H9 (cell line): ENCODE measurements around the gene GGT6. TPM values are rescaled to one million over a fixed set of nuclear protein-coding genes. Genes with fewer than 3 reads are reported as not detected.

Source experiments
- DNase-seq: peaks from one replicate; pipeline ENCODE4 v3.0.0-alpha.2; 2017
- H2AFZ ChIP-seq: one replicate; pipeline ENCODE4 v1.6.1; 2013; ENCODE audit warnings: mild to moderate bottlenecking, low read length, control low read depth, moderate library complexity
- H2AK5ac ChIP-seq: 2 replicates; pipeline ENCODE4 v1.6.1; 2013; ENCODE audit warnings: low read length, control low read depth, mixed read lengths; ENCODE audit not compliant: insufficient read length
- H2BK120ac ChIP-seq: one replicate; pipeline ENCODE4 v1.6.1; 2013; ENCODE audit warnings: low read depth, mild to moderate bottlenecking, low read length, control low read depth, inconsistent platforms; ENCODE audit not compliant: poor library complexity, severe bottlenecking
- H2BK12ac ChIP-seq: 2 replicates; pipeline ENCODE4 v1.6.1; 2013; ENCODE audit warnings: low read length, control low read depth, mixed read lengths, low read depth; ENCODE audit not compliant: insufficient read length
- H2BK15ac ChIP-seq: 2 replicates; pipeline ENCODE4 v1.6.1; 2013; ENCODE audit warnings: low read depth, low read length, control low read depth
- H2BK20ac ChIP-seq: one replicate; pipeline ENCODE4 v1.6.1; 2013; ENCODE audit warnings: low read depth, mild to moderate bottlenecking, low read length, control low read depth, inconsistent platforms; ENCODE audit not compliant: poor library complexity, severe bottlenecking
- H2BK5ac ChIP-seq: 2 replicates; pipeline ENCODE4 v1.6.1; 2013; ENCODE audit warnings: low read length, control low read depth, mixed read lengths; ENCODE audit not compliant: insufficient read length
- H3K14ac ChIP-seq: 2 replicates; pipeline ENCODE4 v1.6.1; 2013; ENCODE audit warnings: low read length, control low read depth; ENCODE audit not compliant: insufficient read depth
- H3K18ac ChIP-seq: 2 replicates; pipeline ENCODE4 v1.6.1; 2013; ENCODE audit warnings: low read depth, mild to moderate bottlenecking, mixed read lengths, low read length, control low read depth; ENCODE audit not compliant: insufficient read length
- H3K23ac ChIP-seq: 2 replicates; pipeline ENCODE4 v1.6.1; 2013; ENCODE audit warnings: low read length, control low read depth, mixed read lengths, low read depth; ENCODE audit not compliant: insufficient read length
- H3K23me2 ChIP-seq: 2 replicates; pipeline ENCODE4 v1.6.1; 2013; ENCODE audit warnings: low read depth, mild to moderate bottlenecking, mixed read lengths, low read length, control low read depth; ENCODE audit not compliant: insufficient read length, poor library complexity, severe bottlenecking
- H3K27ac ChIP-seq: 2 replicates; pipeline ENCODE4 v1.5.1; 2013; ENCODE audit warnings: low read length, control low read depth, mixed read lengths, low read depth; ENCODE audit not compliant: insufficient read length
- H3K27me3 ChIP-seq: 2 replicates; pipeline ENCODE4 v1.6.1; 2013; ENCODE audit warnings: low read length, control low read depth, inconsistent platforms; ENCODE audit not compliant: insufficient read depth
- H3K4ac ChIP-seq: 2 replicates; pipeline ENCODE4 v1.6.1; 2013; ENCODE audit warnings: low read depth, mild to moderate bottlenecking, control low read depth, inconsistent platforms, low read length, moderate library complexity
- H3K4me1 ChIP-seq: 2 replicates; pipeline ENCODE4 v1.6.1; 2013; ENCODE audit warnings: low read length, control low read depth, inconsistent platforms; ENCODE audit not compliant: insufficient read depth
- H3K4me2 ChIP-seq: 2 replicates; pipeline ENCODE4 v1.6.1; 2013; ENCODE audit warnings: low read length, control low read depth, mixed read lengths; ENCODE audit not compliant: insufficient read length, insufficient read depth
- H3K56ac ChIP-seq: 2 replicates; pipeline ENCODE4 v1.6.1; 2013; ENCODE audit warnings: low read depth, mild to moderate bottlenecking, mixed read lengths, low read length, control low read depth; ENCODE audit not compliant: insufficient read length
- H3K79me1 ChIP-seq: 2 replicates; pipeline ENCODE4 v1.6.1; 2013; ENCODE audit warnings: low read depth, mild to moderate bottlenecking, moderate library complexity, low read length, control low read depth, inconsistent platforms; ENCODE audit not compliant: insufficient read depth, poor library complexity, severe bottlenecking
- H3K79me2 ChIP-seq: 2 replicates; pipeline ENCODE4 v1.6.1; 2013; ENCODE audit warnings: low read length, control low read depth, inconsistent platforms; ENCODE audit not compliant: insufficient read depth
- H3K9ac ChIP-seq: 2 replicates; pipeline ENCODE4 v1.6.1; 2013; ENCODE audit warnings: low read length, control low read depth, mixed read lengths; ENCODE audit not compliant: insufficient read length; ENCODE audit errors: extremely low read depth
- H3K9me3 ChIP-seq: one replicate; pipeline ENCODE4 v1.6.1; 2013; ENCODE audit warnings: low read depth, low read length, inconsistent platforms; ENCODE audit not compliant: control insufficient read depth
- H3T11ph ChIP-seq: one replicate; pipeline ENCODE4 v1.6.1; 2013; ENCODE audit warnings: mild to moderate bottlenecking, low read length, control low read depth, inconsistent platforms
- H4K20me1 ChIP-seq: one replicate; pipeline ENCODE4 v1.6.1; 2013; ENCODE audit not compliant: control insufficient read depth, insufficient read length, insufficient read depth
- H4K5ac ChIP-seq: 2 replicates; pipeline ENCODE4 v1.6.1; 2013; ENCODE audit warnings: low read depth, mild to moderate bottlenecking, mixed read lengths, low read length, control low read depth; ENCODE audit not compliant: insufficient read length
- H4K8ac ChIP-seq: replicated peaks from 2 replicates; pipeline ENCODE4 v1.6.1; 2013; ENCODE audit warnings: low read length, control low read depth, mixed read lengths, low read depth; ENCODE audit not compliant: insufficient read length
- H4K91ac ChIP-seq: 2 replicates; pipeline ENCODE4 v1.6.1; 2013; ENCODE audit warnings: low read depth, mild to moderate bottlenecking, moderate library complexity, mixed read lengths, low read length, control low read depth; ENCODE audit not compliant: insufficient read length
- H3K27ac Mint-ChIP-seq, 3 experiments: 2 replicates in 2 of 3; 3 replicates in 1 of 3; pipeline ENCODE4 v1.8.0; 2020 to 2021; ENCODE audit warnings: mixed read lengths in 3 of 3, mild to moderate bottlenecking in 1 of 3, moderate library complexity in 1 of 3
- H3K27me3 Mint-ChIP-seq: 2 replicates; pipeline ENCODE4 v1.8.0; 2021; ENCODE audit warnings: low read depth, mild to moderate bottlenecking, moderate library complexity, mixed read lengths
- H3K36me3 Mint-ChIP-seq, 3 experiments: 2 replicates in 2 of 3; 3 replicates in 1 of 3; pipeline ENCODE4 v1.8.0; 2020 to 2021; ENCODE audit warnings: low read depth in 3 of 3, mixed read lengths in 3 of 3; ENCODE audit not compliant: insufficient read depth in 1 of 3
- H3K4me1 Mint-ChIP-seq, 2 experiments: 2 replicates each; pipeline ENCODE4 v1.8.0; 2020; ENCODE audit warnings: mixed read lengths in 2 of 2
- H3K4me3 Mint-ChIP-seq, 2 experiments: 2 replicates in 1 of 2; 3 replicates in 1 of 2; pipeline ENCODE4 v1.8.0; 2020 to 2021; ENCODE audit warnings: mild to moderate bottlenecking in 2 of 2, mixed read lengths in 2 of 2, moderate library complexity in 1 of 2
- H3K9me3 Mint-ChIP-seq, 2 experiments: 2 replicates in 1 of 2; 3 replicates in 1 of 2; pipeline ENCODE4 v1.8.0; 2020; ENCODE audit warnings: mild to moderate bottlenecking in 2 of 2, mixed read lengths in 2 of 2, moderate library complexity in 1 of 2
- WGBS: extraction: QIAGEN DNeasy Blood & Tissue Kit; methylation state at CpG from one replicate; pipeline ENCODE4 v1.1.7; 2013; ENCODE audit warnings: missing lambda C conversion rate, low lambda C conversion rate, mixed read lengths; ENCODE audit not compliant: insufficient read length; ENCODE audit errors: extremely low coverage; 5-methylcytosine and 5-hydroxymethylcytosine counted together
- total RNA-seq: library from RNA; stranded (reverse); gene quantifications from 2 replicates; pipeline ENCODE4 v1.2.1, GENCODE V29; 2021
- TF ChIP-seq, protein P1 (sequence below): fragments of 200-600 bp; sonication (generic); conservative IDR thresholded peaks from 3 replicates; pipeline ENCODE4 v1.8.0; 2021; ENCODE audit warnings: antibody characterized with exemption, mild to moderate bottlenecking

GGT6 gene
- total RNA-seq, 1 experiment from 2014 or later: 0.17 TPM

DNA sequence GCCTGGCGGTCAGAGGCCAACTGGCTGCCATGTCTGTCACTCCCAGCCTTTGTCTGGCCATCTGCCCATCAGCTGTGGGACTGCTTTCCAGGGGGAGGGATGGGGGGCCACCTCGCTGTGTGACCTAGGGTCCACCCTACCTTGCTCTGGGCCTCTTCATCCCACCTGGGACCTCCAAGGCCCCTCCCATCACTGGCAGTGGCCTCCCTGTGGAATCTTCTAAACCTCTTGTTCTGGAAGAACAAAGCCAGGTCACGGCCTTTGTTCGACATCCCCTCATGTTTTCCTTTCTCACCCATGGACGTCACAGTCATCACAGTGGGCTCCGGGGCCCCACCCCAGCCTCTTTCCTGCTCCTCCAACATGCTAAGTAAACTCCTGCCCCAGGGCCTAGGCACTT lies 37.7 kb downstream of the GGT6 start:
- no peak for DNase-seq
- H3K27me3 ChIP-seq: peaks cover 3% of the 10 kb centered on the region
- Mint-ChIP-seq H3K4me1 (peaks cover 10 to 22% of the 10 kb centered on the region in 2 experiments), H3K27ac (peak overlapping the region in 1 of 3 experiments; percentile 20; a peak in 1 of 7 replicates), H3K4me3 (no peak overlapping the region), H3K36me3 (no peaks in the 10 kb centered on the region), H3K27me3 (peaks cover 82% of the 10 kb centered on the region), H3K9me3 (no peaks in the 10 kb centered on the region; a peak in 1 of 5 replicates)
- no peak overlapping the region for H3K56ac ChIP-seq
- no peak overlapping the region for H3K23ac ChIP-seq
- no peaks in the 10 kb centered on the region for H3K4me1 ChIP-seq
- H3K9me3 ChIP-seq: no peaks in the 10 kb centered on the region
- H3K4ac ChIP-seq: no peak overlapping the region; the same call in 1 of the 2 replicates
- no CpG with 5 or more reads among the region's 6 CpGs for WGBS
- H3T11ph ChIP-seq: no peak overlapping the region
- H3K18ac ChIP-seq: peak overlapping the region; percentile 50
- no peak overlapping the region for H2BK5ac ChIP-seq
- no peak overlapping the region for H3K27ac ChIP-seq
- H2BK120ac ChIP-seq: no peak overlapping the region
- H4K91ac ChIP-seq: no peak overlapping the region
- H4K5ac ChIP-seq: no peak overlapping the region
- no peak overlapping the region for H4K8ac ChIP-seq
- H4K20me1 ChIP-seq: no peaks in the 10 kb centered on the region
- H2AFZ ChIP-seq: no peak overlapping the region
- H2AK5ac ChIP-seq: no peak overlapping the region
- H2BK12ac ChIP-seq: no peak overlapping the region
- H3K4me2 ChIP-seq: no peak overlapping the region
- H2BK15ac ChIP-seq: no peak overlapping the region
- H3K79me1 ChIP-seq: no peaks in the 10 kb centered on the region
- H3K9ac ChIP-seq: no peak overlapping the region
- no peaks in the 10 kb centered on the region for H3K79me2 ChIP-seq
- H3K23me2 ChIP-seq: no peaks in the 10 kb centered on the region
- no peak overlapping the region for H2BK20ac ChIP-seq
- TF ChIP-seq, protein P1, sequence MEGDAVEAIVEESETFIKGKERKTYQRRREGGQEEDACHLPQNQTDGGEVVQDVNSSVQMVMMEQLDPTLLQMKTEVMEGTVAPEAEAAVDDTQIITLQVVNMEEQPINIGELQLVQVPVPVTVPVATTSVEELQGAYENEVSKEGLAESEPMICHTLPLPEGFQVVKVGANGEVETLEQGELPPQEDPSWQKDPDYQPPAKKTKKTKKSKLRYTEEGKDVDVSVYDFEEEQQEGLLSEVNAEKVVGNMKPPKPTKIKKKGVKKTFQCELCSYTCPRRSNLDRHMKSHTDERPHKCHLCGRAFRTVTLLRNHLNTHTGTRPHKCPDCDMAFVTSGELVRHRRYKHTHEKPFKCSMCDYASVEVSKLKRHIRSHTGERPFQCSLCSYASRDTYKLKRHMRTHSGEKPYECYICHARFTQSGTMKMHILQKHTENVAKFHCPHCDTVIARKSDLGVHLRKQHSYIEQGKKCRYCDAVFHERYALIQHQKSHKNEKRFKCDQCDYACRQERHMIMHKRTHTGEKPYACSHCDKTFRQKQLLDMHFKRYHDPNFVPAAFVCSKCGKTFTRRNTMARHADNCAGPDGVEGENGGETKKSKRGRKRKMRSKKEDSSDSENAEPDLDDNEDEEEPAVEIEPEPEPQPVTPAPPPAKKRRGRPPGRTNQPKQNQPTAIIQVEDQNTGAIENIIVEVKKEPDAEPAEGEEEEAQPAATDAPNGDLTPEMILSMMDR: no peak
- no peak overlapping the region for H3K14ac ChIP-seq
